ENCODE data around the gene KIF19. TPM values are rescaled to one million over a fixed set of nuclear protein-coding genes. Genes with fewer than 3 reads are reported as not detected.

Gene KIF19
- total and polyA plus RNA-seq, 2 donors (not counting 1 experiment from before 2014, with no cell fraction given), result not detected

DNA sequence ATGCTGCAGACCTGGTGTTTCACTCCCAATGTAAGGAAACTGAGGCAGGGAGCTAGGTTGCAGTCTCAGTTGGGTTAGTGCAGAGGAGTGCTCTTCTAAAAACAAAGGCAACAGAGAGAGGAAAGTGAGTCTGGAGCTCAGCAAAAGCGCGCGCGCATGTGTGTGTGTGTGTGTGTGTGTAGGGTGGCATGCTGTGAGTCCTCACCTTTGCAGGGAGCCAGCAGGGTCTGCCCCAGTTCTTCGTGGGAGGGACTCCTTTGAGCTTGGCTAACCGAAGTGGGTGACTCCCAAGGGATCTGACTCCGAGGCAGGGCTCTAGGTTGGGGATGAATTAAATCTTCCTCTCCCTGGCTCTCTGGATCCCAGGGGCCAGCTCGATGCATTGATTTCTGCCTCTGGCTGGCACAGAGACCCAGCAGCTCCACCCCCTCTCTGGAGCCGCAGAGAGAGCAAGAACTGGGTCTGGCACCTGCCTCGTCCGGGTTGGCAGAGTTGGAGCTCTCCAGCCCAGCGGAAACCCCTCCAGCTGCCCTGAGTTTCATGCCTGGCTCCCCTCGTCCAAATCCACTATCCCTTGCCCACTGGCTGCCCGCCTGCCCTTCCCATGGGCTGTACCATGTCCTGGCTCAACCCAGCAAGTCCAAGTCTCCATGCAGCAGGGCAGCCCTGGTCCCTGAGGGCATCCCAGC, 36.9 kb downstream of the KIF19 start:
- Mint-ChIP-seq H3K27me3 (peaks cover 32% of the 10 kb centered on the region), H3K9me3 (ENCODE audit: insufficient read depth) (no peaks in the 10 kb centered on the region)
- WGBS (ENCODE audit: insufficient coverage), result 80% methylated on average over 13 of the region's 14 CpGs

DNA sequence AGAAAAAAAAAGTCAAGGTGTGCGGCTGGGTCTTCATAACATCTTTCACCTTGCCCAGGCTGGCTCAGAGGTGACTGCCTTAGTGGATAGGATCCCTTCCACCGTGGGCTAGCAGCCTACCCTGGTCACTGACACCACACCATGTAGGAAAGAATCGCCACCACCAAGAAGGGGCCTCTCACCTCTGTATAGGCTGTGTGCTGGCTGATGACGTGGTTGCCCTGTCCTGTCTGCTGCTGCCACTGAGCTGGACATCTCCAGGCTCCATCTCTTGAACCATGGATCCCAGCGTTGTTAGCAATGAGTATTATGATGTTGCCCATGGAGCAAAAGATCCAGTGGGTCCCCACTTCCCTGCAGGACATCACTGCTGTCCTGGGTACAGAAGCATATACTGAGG, 41.2 kb downstream of the KIF19 start, which contains the start of gene GPR142:
TSS of gene GPR142 (plus strand) at position 301 of the 400 bp plus-strand sequence. CDS start 2,035 bp downstream, outside the sequence.
- TF ChIP-seq EZH2 (IDR thresholded peaks at IDR 0.05; ENCODE audit: borderline replicate concordance, insufficient read depth, low read depth, low read length, poor library complexity, severe bottlenecking), result no peak
- TF ChIP-seq, protein P1, sequence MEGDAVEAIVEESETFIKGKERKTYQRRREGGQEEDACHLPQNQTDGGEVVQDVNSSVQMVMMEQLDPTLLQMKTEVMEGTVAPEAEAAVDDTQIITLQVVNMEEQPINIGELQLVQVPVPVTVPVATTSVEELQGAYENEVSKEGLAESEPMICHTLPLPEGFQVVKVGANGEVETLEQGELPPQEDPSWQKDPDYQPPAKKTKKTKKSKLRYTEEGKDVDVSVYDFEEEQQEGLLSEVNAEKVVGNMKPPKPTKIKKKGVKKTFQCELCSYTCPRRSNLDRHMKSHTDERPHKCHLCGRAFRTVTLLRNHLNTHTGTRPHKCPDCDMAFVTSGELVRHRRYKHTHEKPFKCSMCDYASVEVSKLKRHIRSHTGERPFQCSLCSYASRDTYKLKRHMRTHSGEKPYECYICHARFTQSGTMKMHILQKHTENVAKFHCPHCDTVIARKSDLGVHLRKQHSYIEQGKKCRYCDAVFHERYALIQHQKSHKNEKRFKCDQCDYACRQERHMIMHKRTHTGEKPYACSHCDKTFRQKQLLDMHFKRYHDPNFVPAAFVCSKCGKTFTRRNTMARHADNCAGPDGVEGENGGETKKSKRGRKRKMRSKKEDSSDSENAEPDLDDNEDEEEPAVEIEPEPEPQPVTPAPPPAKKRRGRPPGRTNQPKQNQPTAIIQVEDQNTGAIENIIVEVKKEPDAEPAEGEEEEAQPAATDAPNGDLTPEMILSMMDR (IDR thresholded peaks at IDR 0.05), result no peak
- Mint-ChIP-seq H3K4me1 (peaks cover 12% of the 10 kb centered on the region), H3K27me3 (peaks cover 15% of the 10 kb centered on the region)

More for the DNA sequence above, 36.9 kb downstream of the KIF19 start:
- Histone ChIP-seq H3K27me3 (replicated peaks in 1 of 4; ENCODE audit: control extremely low read depth in 1 of 4, control insufficient read depth in 3 of 4, insufficient read depth in 4 of 4, low read length in 3 of 4) (peaks cover 0 to 29% (median 1%) of the 10 kb centered on the region in 4 experiments), H3K4me2 (replicated peaks; ENCODE audit: low read depth, low read length, poor library complexity, severe bottlenecking) (no peak overlapping the region), H3K4me3 (ENCODE audit: control extremely low read depth in 1 of 5, extremely low read depth in 1 of 5, insufficient read depth in 1 of 5, low read depth in 2 of 5, low read length in 4 of 5) (no peak overlapping the region), H4K20me1 (ENCODE audit: control insufficient read depth, insufficient read depth, low read length, poor library complexity, severe bottlenecking) (no peaks in the 10 kb centered on the region), H3K4me1 (ENCODE audit: control insufficient read depth in 2 of 2, insufficient read depth in 2 of 2, low read length in 2 of 2) (no peaks in the 10 kb centered on the region), H3K36me3 (replicated peaks in 1 of 2; ENCODE audit: control extremely low read depth in 1 of 2, control insufficient read depth in 1 of 2, extremely low read depth in 1 of 2, insufficient read depth in 2 of 2, low read length in 1 of 2) (no peaks in the 10 kb centered on the region), H3K9me3 (ENCODE audit: control extremely low read depth in 1 of 3, control insufficient read depth in 2 of 3, insufficient read depth in 1 of 3, low read length in 2 of 3) (no peaks in the 10 kb centered on the region), H3K79me2 (ENCODE audit: control insufficient read depth, insufficient read depth, low read length) (no peaks in the 10 kb centered on the region), H3K9ac (ENCODE audit: low read length) (no peak overlapping the region), H2AFZ (ENCODE audit: insufficient read depth, low read depth, low read length, poor library complexity, severe bottlenecking) (no peak overlapping the region), H3K27ac (ENCODE audit: low read length in 2 of 2) (no peak overlapping the region)
- TF ChIP-seq EZH2 (IDR thresholded peaks at IDR 0.05; ENCODE audit: borderline replicate concordance, insufficient read depth, low read depth, low read length, poor library complexity, severe bottlenecking), result no peak
- TF ChIP-seq, protein P1 (IDR thresholded peaks at IDR 0.05), result no peak
- H3K4me1 Mint-ChIP-seq, result peaks cover 2% of the 10 kb centered on the region
- no peak for ATAC-seq (ENCODE audit: low read depth)
- ChIA-PET CTCF (interaction anchor here (0.6 to 4.1 kb wide), 7 partner anchors 94 to 763 kb away, joined by 3 to 12 read pairs (median 3); no protein-coding TSS in a partner anchor), POLR2A (interaction anchor here (0.6 kb wide), 1 partner anchor 169 kb away, joined by 4 read pairs; no protein-coding TSS in a partner anchor)
- H3K27ac Mint-ChIP-seq, result no peak overlapping the region
- no peak overlapping the region for H3K4me3 Mint-ChIP-seq
- intact Hi-C loops (cut with micrococcal nuclease), result no loop called here
- DNase-seq, result no peak

More for the DNA sequence above, 41.2 kb downstream of the KIF19 start, which contains the start of gene GPR142:
- ATAC-seq (ENCODE audit: low read depth) (no peak), DNase-seq (no peak)
- Histone ChIP-seq H3K36me3 (replicated peaks in 1 of 2; ENCODE audit: control extremely low read depth in 1 of 2, control insufficient read depth in 1 of 2, extremely low read depth in 1 of 2, insufficient read depth in 2 of 2, low read length in 1 of 2) (no peaks in the 10 kb centered on the region), H4K20me1 (ENCODE audit: control insufficient read depth, insufficient read depth, low read length, poor library complexity, severe bottlenecking) (no peaks in the 10 kb centered on the region), H3K9me3 (ENCODE audit: control extremely low read depth in 1 of 3, control insufficient read depth in 2 of 3, insufficient read depth in 1 of 3, low read length in 2 of 3) (no peaks in the 10 kb centered on the region), H3K27me3 (replicated peaks in 1 of 4; ENCODE audit: control extremely low read depth in 1 of 4, control insufficient read depth in 3 of 4, insufficient read depth in 4 of 4, low read length in 3 of 4) (peaks cover 0 to 22% (median 6%) of the 10 kb centered on the region in 4 experiments), H3K4me2 (replicated peaks; ENCODE audit: low read depth, low read length, poor library complexity, severe bottlenecking) (peak within 1 kb of the TSS; percentile 53), H2AFZ (ENCODE audit: insufficient read depth, low read depth, low read length, poor library complexity, severe bottlenecking) (no peak within 1 kb of the TSS), H3K4me3 (ENCODE audit: control extremely low read depth in 1 of 5, extremely low read depth in 1 of 5, insufficient read depth in 1 of 5, low read depth in 2 of 5, low read length in 4 of 5) (no peak within 1 kb of the TSS), H3K27ac (ENCODE audit: low read length in 2 of 2) (no peak within 1 kb of the TSS), H3K4me1 (ENCODE audit: control insufficient read depth in 2 of 2, insufficient read depth in 2 of 2, low read length in 2 of 2) (peaks cover 12 to 16% of the 10 kb centered on the region in 2 donors), H3K79me2 (ENCODE audit: control insufficient read depth, insufficient read depth, low read length) (no peaks in the 10 kb centered on the region), H3K9ac (ENCODE audit: low read length) (no peak within 1 kb of the TSS)
- WGBS (ENCODE audit: insufficient coverage), result 88% methylated on average over 5 of the region's 5 CpGs
- Mint-ChIP-seq H3K27ac (no peak within 1 kb of the TSS), H3K9me3 (ENCODE audit: insufficient read depth) (no peaks in the 10 kb centered on the region), H3K4me3 (no peak within 1 kb of the TSS)
- intact Hi-C loops (cut with micrococcal nuclease), result loop anchor here (5.0 kb wide), 1 partner anchor 235 kb away; no protein-coding TSS in a partner anchor
- ChIA-PET POLR2A (interaction anchor here (0.6 kb wide), 1 partner anchor 75 kb away, joined by 5 read pairs; no protein-coding TSS in a partner anchor), CTCF (interaction anchor here (0.7 to 6.7 kb wide), 16 partner anchors 9 to 280 kb away, joined by 3 to 65 read pairs (median 6); partner anchors contain the start of gene CD300LB)

All from B cell (primary cell).